HepG2 (cell line): ENCODE data around the gene UAP1L1.
"Not testable (repeated sequence)": the region's sequence is repeated elsewhere in the genome, so short reads cannot be mapped to it uniquely, and the experiment has no call there.

ENCODE experiments used
- NFRKB ChIP-seq: fragments of 450-650 bp; IDR thresholded peaks from 2 replicates; pipeline ENCODE4 v1.6.1; 2017
- TP53 ChIP-seq: sonication (generic); formaldehyde crosslinking; conservative IDR thresholded peaks from 2 replicates; pipeline ENCODE4 v1.4.0; 2020; ENCODE audit warnings: missing genetic modification reagents

- not testable (repeated sequence) for TF ChIP-seq NFRKB, TP53
Observed at GRCh38 chr9:137118092-137118603, 40.8 kb downstream of the UAP1L1 start.
